ENCODE data around the gene HECW1. TPM values are rescaled to one million over a fixed set of nuclear protein-coding genes. Genes with fewer than 3 reads are reported as not detected.

The HECW1 gene
- total and polyA plus RNA-seq, 10 of the 15 experiments (the other 5 are each of a cell fraction or from before 2014, with no cell fraction given) = under 0.01 to 0.31 (median 0.04) TPM; not detected in 3

DNA sequence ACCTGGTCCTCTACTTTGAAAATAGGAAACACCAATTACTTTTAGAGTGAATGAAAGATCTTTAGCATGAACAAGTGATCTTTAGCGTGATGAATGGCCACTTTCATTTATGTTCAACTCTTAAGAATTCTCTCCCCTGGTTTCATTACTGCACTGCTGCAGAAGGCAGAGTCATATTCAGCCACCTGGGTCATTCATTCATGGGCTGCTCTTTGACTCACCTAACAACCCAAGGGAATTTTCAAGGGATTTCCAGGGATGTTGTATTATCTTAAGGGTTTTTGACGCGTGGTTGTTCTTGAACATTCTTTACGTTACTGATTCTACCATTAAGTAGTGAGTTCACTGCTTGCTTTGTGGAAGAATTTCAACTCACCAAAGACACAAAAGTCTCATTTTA lies 383.1 kb downstream of the HECW1 start (continued):
- TF ChIP-seq, protein P1, sequence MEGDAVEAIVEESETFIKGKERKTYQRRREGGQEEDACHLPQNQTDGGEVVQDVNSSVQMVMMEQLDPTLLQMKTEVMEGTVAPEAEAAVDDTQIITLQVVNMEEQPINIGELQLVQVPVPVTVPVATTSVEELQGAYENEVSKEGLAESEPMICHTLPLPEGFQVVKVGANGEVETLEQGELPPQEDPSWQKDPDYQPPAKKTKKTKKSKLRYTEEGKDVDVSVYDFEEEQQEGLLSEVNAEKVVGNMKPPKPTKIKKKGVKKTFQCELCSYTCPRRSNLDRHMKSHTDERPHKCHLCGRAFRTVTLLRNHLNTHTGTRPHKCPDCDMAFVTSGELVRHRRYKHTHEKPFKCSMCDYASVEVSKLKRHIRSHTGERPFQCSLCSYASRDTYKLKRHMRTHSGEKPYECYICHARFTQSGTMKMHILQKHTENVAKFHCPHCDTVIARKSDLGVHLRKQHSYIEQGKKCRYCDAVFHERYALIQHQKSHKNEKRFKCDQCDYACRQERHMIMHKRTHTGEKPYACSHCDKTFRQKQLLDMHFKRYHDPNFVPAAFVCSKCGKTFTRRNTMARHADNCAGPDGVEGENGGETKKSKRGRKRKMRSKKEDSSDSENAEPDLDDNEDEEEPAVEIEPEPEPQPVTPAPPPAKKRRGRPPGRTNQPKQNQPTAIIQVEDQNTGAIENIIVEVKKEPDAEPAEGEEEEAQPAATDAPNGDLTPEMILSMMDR (IDR thresholded peaks at IDR 0.05 in 2 of 3, conservative IDR thresholded peaks at IDR 0.05 in 1 of 3; ENCODE audit: control insufficient read depth in 2 of 3, extremely low read depth in 1 of 3, insufficient read depth in 1 of 3, low read depth in 3 of 3, low read length in 3 of 3) = no peak
- no peak for TF ChIP-seq WRNIP1 (IDR thresholded peaks at IDR 0.05; ENCODE audit: borderline replicate concordance, low read depth, low read length)
- TF ChIP-seq, protein P2, sequence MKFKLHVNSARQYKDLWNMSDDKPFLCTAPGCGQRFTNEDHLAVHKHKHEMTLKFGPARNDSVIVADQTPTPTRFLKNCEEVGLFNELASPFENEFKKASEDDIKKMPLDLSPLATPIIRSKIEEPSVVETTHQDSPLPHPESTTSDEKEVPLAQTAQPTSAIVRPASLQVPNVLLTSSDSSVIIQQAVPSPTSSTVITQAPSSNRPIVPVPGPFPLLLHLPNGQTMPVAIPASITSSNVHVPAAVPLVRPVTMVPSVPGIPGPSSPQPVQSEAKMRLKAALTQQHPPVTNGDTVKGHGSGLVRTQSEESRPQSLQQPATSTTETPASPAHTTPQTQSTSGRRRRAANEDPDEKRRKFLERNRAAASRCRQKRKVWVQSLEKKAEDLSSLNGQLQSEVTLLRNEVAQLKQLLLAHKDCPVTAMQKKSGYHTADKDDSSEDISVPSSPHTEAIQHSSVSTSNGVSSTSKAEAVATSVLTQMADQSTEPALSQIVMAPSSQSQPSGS (IDR thresholded peaks at IDR 0.05; ENCODE audit: low read length) = 0 out of 2 replicates have a peak, but pooled peaks have one; percentile 30
- no peak; the same call in 1 of the 2 replicates for TF ChIP-seq PML (IDR thresholded peaks at IDR 0.05; ENCODE audit: low read length)
- no peak for TF ChIP-seq ZZZ3 (IDR thresholded peaks at IDR 0.05; ENCODE audit: control insufficient read depth, insufficient read length, low read depth)
- TF ChIP-seq SMC3 (IDR thresholded peaks at IDR 0.05; ENCODE audit: borderline replicate concordance, low read length) = no peak
- peak; percentile 75; the same call in 1 of the 2 replicates for TF ChIP-seq NFIC (IDR thresholded peaks at IDR 0.05; ENCODE audit: low read depth, low read length)
- TF ChIP-seq TCF3 (IDR thresholded peaks at IDR 0.05; ENCODE audit: borderline replicate concordance, insufficient read depth, low read depth, low read length) = no peak
- TF ChIP-seq, protein P3, sequence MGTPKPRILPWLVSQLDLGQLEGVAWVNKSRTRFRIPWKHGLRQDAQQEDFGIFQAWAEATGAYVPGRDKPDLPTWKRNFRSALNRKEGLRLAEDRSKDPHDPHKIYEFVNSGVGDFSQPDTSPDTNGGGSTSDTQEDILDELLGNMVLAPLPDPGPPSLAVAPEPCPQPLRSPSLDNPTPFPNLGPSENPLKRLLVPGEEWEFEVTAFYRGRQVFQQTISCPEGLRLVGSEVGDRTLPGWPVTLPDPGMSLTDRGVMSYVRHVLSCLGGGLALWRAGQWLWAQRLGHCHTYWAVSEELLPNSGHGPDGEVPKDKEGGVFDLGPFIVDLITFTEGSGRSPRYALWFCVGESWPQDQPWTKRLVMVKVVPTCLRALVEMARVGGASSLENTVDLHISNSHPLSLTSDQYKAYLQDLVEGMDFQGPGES (IDR thresholded peaks at IDR 0.05) = no peak
- no peak for TF ChIP-seq EP300 (IDR thresholded peaks at IDR 0.05; ENCODE audit: borderline replicate concordance in 1 of 2, control insufficient read depth in 1 of 2, low read depth in 2 of 2, low read length in 2 of 2)
- no peak for TF ChIP-seq PAX5 (IDR thresholded peaks at IDR 0.05; ENCODE audit: borderline replicate concordance, low read depth, low read length)
- TF ChIP-seq JUNB (IDR thresholded peaks at IDR 0.05) = peak; percentile 68; the same call in 1 of the 2 replicates
- TF ChIP-seq FOXM1 (IDR thresholded peaks at IDR 0.05; ENCODE audit: low read depth, low read length) = peak; percentile 64; the same call in 1 of the 2 replicates
- TF ChIP-seq MEF2B (IDR thresholded peaks at IDR 0.05; ENCODE audit: partially characterized antibody, poor library complexity, severe bottlenecking) = no peak
- no peak for TF ChIP-seq ZBED1 (IDR thresholded peaks at IDR 0.05; ENCODE audit: borderline replicate concordance)
- TF ChIP-seq HCFC1 (IDR thresholded peaks at IDR 0.05; ENCODE audit: low read length) = no peak

All from GM12878 (cell line).